ENCODE data around the gene LRRC17.

- TF ChIP-seq POLR2AphosphoS5 (IDR thresholded peaks at IDR 0.05; ENCODE audit: low read depth, low read length): no peak
- no peak for TF ChIP-seq CTCF (IDR thresholded peaks at IDR 0.05)
- no peak for TF ChIP-seq REST (IDR thresholded peaks at IDR 0.05; ENCODE audit: insufficient read depth in 1 of 2, low read depth in 2 of 2, low read length in 1 of 2)
- TF ChIP-seq TCF7L2 (IDR thresholded peaks at IDR 0.05; ENCODE audit: low read depth, low read length): no peak
- no peak for TF ChIP-seq SIN3A (IDR thresholded peaks at IDR 0.05; ENCODE audit: borderline replicate concordance, insufficient read depth, low read depth, low read length)
Observed at GRCh38 chr7:102967798-102968197, 55.0 kb downstream of the LRRC17 start.

All from Panc1 (cell line).